GM21526 (cell line): ENCODE results near the gene GALNT15.

Experiments
- ATAC-seq: cut with Tn5 transposase; IDR thresholded peaks from one replicate; pipeline ENCODE4 v1.9.1; 2021; ENCODE audit warnings: moderate library complexity; ENCODE audit not compliant: unreplicated experiment, low FRiP score

Gene GALNT15

DNA sequence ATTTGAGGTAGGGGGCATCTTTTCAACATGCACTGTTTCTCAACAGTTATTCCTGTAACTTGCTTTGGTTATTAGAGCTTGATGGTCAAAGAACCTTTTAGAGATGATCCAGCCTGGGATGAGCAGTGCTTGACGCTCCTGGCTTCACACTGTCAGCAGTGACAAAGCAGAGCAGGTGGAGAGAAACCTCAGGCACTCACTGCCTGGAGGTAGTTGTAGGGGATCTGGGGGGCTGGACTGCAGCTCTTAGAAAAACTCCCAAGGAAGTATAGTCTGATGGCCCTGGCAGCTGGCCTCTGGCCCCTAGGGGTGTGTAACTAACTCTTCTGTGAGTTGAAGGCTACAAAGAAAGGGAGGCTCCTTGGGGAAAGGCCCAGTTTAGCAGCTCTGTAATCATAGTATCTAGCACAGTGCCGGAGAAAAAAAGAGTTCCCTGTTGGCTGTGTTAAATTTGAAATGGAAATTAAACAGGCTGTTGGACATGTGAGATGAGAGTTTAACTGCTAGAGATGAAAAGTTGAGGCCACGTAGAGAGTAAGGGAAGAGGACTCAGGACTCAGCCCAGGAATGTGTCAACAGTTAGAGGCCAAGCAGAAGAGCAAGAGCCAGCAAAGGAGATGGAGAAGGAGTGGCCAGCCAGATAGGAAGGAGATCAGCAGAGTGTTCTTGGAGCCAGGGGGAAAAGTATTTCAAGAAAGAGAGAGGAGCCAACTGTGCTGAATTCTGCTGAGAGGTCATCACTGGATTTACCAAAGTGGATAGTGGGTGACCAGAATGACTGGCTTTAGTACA is 104.7 kb downstream of the GALNT15 start:
- ATAC-seq, result no peak

DNA sequence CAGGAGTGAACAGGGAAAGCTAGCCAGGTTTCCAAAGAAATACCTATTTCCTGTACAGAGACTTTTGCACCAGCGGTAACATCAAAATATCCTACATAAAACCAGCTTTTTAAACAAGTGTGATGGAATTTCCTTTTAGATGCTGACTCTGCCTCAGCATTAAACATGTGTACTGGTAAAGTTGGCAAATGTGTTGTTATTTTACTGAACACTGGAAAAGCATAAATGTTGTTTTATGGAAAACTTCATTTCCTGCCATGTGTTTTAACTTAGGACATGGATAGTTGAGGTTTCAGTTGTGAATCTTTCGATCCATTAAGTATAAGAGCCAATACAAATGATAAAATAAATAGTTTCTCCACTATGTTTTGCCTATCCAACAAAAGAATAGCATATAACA is 106.2 kb downstream of the GALNT15 start:
- no peak for ATAC-seq
